Ovary (tissue), 9 donors: ENCODE data around the gene PGAM5. TPM values are rescaled to one million over a fixed set of nuclear protein-coding genes. Genes with fewer than 3 reads are reported as not detected.

ENCODE experiments used
- DNase-seq, 5 donors: peaks; one replicate each; pipeline ENCODE4 v3.0.0-alpha.2; 2019 to 2020
- H3K27ac ChIP-seq, 2 donors: fragments of 200-600 bp; one replicate each; pipeline versions ENCODE4 v1.5.1 to v1.8.0; 2019 to 2022
- H3K27me3 ChIP-seq: fragments of 200-600 bp; one replicate; pipeline ENCODE4 v1.8.0; 2022
- H3K36me3 ChIP-seq: fragments of 200-600 bp; sonication (generic); one replicate; pipeline ENCODE4 v1.5.1; 2019
- H3K4me1 ChIP-seq: one replicate; pipeline ENCODE4 v1.8.1; 2013; ENCODE audit warnings: mild to moderate bottlenecking, moderate library complexity; ENCODE audit not compliant: insufficient read depth
- H3K4me3 ChIP-seq: fragments of 200-600 bp; sonication (generic); one replicate; pipeline ENCODE4 v1.5.1; 2017
- H3K9me3 ChIP-seq, 2 donors: fragments of 200-600 bp in 1 of 2; sonication (generic) in 1 of 2; one replicate each; pipeline versions ENCODE4 v1.5.1 to v1.8.1; 2013 to 2019; ENCODE audit warnings: mild to moderate bottlenecking in 1 of 2, moderate library complexity in 1 of 2
- CTCF ChIP-seq, 3 donors: fragments of 450-650 bp in 2 of 3; fragments of 200-600 bp in 1 of 3; IDR thresholded peaks; one replicate each; pipeline versions ENCODE4 v1.5.1 to v1.8.0; 2016 to 2022; ENCODE audit warnings: antibody characterized with exemption in 3 of 3, mild to moderate bottlenecking in 1 of 3
- EP300 ChIP-seq: sonication (generic); formaldehyde crosslinking; IDR thresholded peaks from one replicate; pipeline ENCODE4 v1.6.1; 2017; ENCODE audit warnings: antibody characterized with exemption
- POLR2A ChIP-seq: fragments of 450-650 bp; IDR thresholded peaks from one replicate; pipeline ENCODE4 v1.6.1; 2017; ENCODE audit warnings: antibody characterized with exemption, mild to moderate bottlenecking, moderate library complexity
- WGBS, 3 donors: extraction: QIAGEN DNeasy Blood & Tissue Kit in 1 of 3; methylation state at CpG; one replicate each; pipeline versions ENCODE4 v1.1.5 to v1.1.7; 2013 to 2017; 5-methylcytosine and 5-hydroxymethylcytosine counted together
- intact Hi-C, 4 donors: fragments of 100-400 bp; cut with DNase I; formaldehyde crosslinking; loops; one replicate each; pipeline versions ENCODE4 v1.11.0 to v1.15.1; 2022 to 2023
- polyA plus RNA-seq, 2 donors: library from polyadenylated mRNA; stranded (reverse); fragments of 200-250 nt in 1 of 2; fragments of 350-450 nt in 1 of 2; fragmentation: Illumina TruSeq in 1 of 2; extraction: RNeasy Lipid Tissue Mini Kit (QIAGEN cat#74804) in 1 of 2; gene quantifications; one replicate each; pipeline ENCODE4 v1.2.3, GENCODE V29; 2013 to 2014
- total RNA-seq, 7 donors: library from RNA; depleted of rRNA in 2 of 7; stranded (reverse); fragments of >200 nt in 2 of 7; fragmentation: NEBNext Ultra II Directional in 3 of 7; extraction: Animal tissue kit (Norgen Biotek cat#: 25700) in 3 of 7; gene quantifications; one replicate each; pipeline versions ENCODE4 v1.1.0 to v1.2.4, GENCODE V29; 2016 to 2023
- donor health status: DM: no; HTN: no; CAD: no; lungs with moderate emphysema.
- donor health status: DM: no; HTN: no; CAD: no.
- donor health status: Bipolar disorder and iron deficiency.
- donor health status: DM: yes; HTN: yes; CAD: no.
- donor health status: DM: no; HTN: no; CAD: no.
- donor health status: DM: yes; HTN: yes; CAD: no.

Gene PGAM5
- total and polyA plus RNA-seq, 9 donors = 8.0 to 33.9 (median 18.9) TPM

- no peak for DNase-seq
- 84 to 88% (median 86%) methylated on average over 17 of the region's 17 CpGs for WGBS, 3 donors
- H3K27ac ChIP-seq = no peak overlapping the region
- no peaks in the 10 kb centered on the region for H3K36me3 ChIP-seq
- intact Hi-C loops = no loop called here
- H3K4me1 ChIP-seq = no peaks in the 10 kb centered on the region
- H3K27me3 ChIP-seq = no peaks in the 10 kb centered on the region
- H3K4me3 ChIP-seq = no peak overlapping the region
- H3K9me3 ChIP-seq = no peaks in the 10 kb centered on the region
- no peak for TF ChIP-seq POLR2A
- TF ChIP-seq EP300 = no peak
- TF ChIP-seq CTCF (IDR thresholded peaks at IDR 0.05) = no peak
Observed at GRCh38 chr12:132669166-132669879, 41.3 kb upstream of the PGAM5 start.

GRCh38 chr12:132672116-132672515 lies 38.5 kb upstream of the PGAM5 start:
- Histone ChIP-seq H3K27me3 (no peaks in the 10 kb centered on the region), H3K9me3 (no peaks in the 10 kb centered on the region), H3K4me1 (no peaks in the 10 kb centered on the region), H3K27ac (no peak overlapping the region), H3K4me3 (no peak overlapping the region), H3K36me3 (no peaks in the 10 kb centered on the region)
- TF ChIP-seq CTCF (IDR thresholded peaks at IDR 0.05) = no peak
- no peak for TF ChIP-seq POLR2A
- no peak for TF ChIP-seq EP300
- WGBS, 3 donors = 82 to 88% (median 84%) methylated on average over 16 of the region's 16 CpGs
- intact Hi-C loops = no loop called here
- DNase-seq = no peak

- Histone ChIP-seq H3K27ac (no peak overlapping the region), H3K27me3 (no peaks in the 10 kb centered on the region), H3K4me1 (no peaks in the 10 kb centered on the region), H3K36me3 (no peaks in the 10 kb centered on the region), H3K9me3 (no peaks in the 10 kb centered on the region), H3K4me3 (no peak overlapping the region)
- DNase-seq = no peak
- 88 to 91% (median 91%) methylated on average over 12 of the region's 12 CpGs for WGBS, 3 donors
- TF ChIP-seq CTCF (IDR thresholded peaks at IDR 0.05) = no peak
- TF ChIP-seq POLR2A = no peak
- no peak for TF ChIP-seq EP300
- intact Hi-C loops = no loop called here
Observed at GRCh38 chr12:132672678-132673077, 38.0 kb upstream of the PGAM5 start.

- WGBS, 3 donors = 90 to 95% (median 92%) methylated on average over 27 of the region's 27 CpGs
- TF ChIP-seq EP300 (no peak), POLR2A (no peak), CTCF (IDR thresholded peaks at IDR 0.05) (no peak)
- Histone ChIP-seq H3K4me1 (no peaks in the 10 kb centered on the region), H3K27me3 (no peaks in the 10 kb centered on the region), H3K36me3 (no peaks in the 10 kb centered on the region), H3K9me3 (no peaks in the 10 kb centered on the region), H3K27ac (no peak overlapping the region), H3K4me3 (no peak overlapping the region)
- intact Hi-C loops = no loop called here
- DNase-seq = no peak
Observed at GRCh38 chr12:132673288-132674179, 37.1 kb upstream of the PGAM5 start.
